H1 (cell line): ENCODE measurements around the gene HMX1. TPM values are rescaled to one million over a fixed set of nuclear protein-coding genes. Genes with fewer than 3 reads are reported as not detected.

Experiments used
- CTCF ChIA-PET: fragments of 300-600 bp; sonication (Branson Sonifier 250); formaldehyde crosslinking; loops from one replicate; lab custom pipeline; 2021; ENCODE audit not compliant: partially characterized antibody; lab: Charles Lee
- POLR2A ChIA-PET: fragments of 300-600 bp; sonication (Branson Sonifier 250); formaldehyde crosslinking; loops from one replicate; lab custom pipeline; 2021; ENCODE audit warnings: inconsistent platforms; ENCODE audit not compliant: partially characterized antibody; lab: Charles Lee
- DNase-seq, 2 experiments: peaks; one replicate each; pipeline versions ENCODE4 v3.0.0 to v3.0.0-alpha.2; 2010 to 2022; ENCODE audit warnings: low spot score in 2 of 2, low read depth in 1 of 2, mixed read lengths in 1 of 2
- FAIRE-seq: peaks from 2 replicates; lab custom pipeline; 2011; peaks lifted over from hg19 to GRCh38; lab: Jason Lieb, UNC
- H2AFZ ChIP-seq: 2 replicates; pipeline ENCODE4 v1.8.1; 2012; ENCODE audit warnings: low read length, inconsistent platforms
- H2AK5ac ChIP-seq: 2 replicates; pipeline ENCODE4 v1.6.1; 2013; ENCODE audit warnings: low read depth, low read length
- H2BK120ac ChIP-seq: replicated peaks from 2 replicates; pipeline ENCODE3; 2013; ENCODE audit warnings: low read depth, low read length, inconsistent platforms
- H2BK12ac ChIP-seq: 2 replicates; pipeline ENCODE4 v1.6.1; 2013; ENCODE audit warnings: low read depth, low read length
- H2BK15ac ChIP-seq: 2 replicates; pipeline ENCODE4 v1.6.1; 2013; ENCODE audit warnings: low read length
- H2BK20ac ChIP-seq: 2 replicates; pipeline ENCODE4 v1.6.1; 2013; ENCODE audit warnings: low read length
- H2BK5ac ChIP-seq: 2 replicates; pipeline ENCODE4 v1.6.1; 2013; ENCODE audit warnings: low read depth, low read length
- H3K14ac ChIP-seq: 2 replicates; pipeline ENCODE4 v1.6.1; 2013; ENCODE audit warnings: inconsistent platforms; ENCODE audit not compliant: insufficient read length
- H3K18ac ChIP-seq: 2 replicates; pipeline ENCODE4 v1.6.1; 2013; ENCODE audit warnings: low read length; ENCODE audit errors: extremely low read depth
- H3K23ac ChIP-seq: 2 replicates; pipeline ENCODE4 v1.6.1; 2013; ENCODE audit warnings: inconsistent platforms; ENCODE audit not compliant: insufficient read length
- H3K23me2 ChIP-seq: 2 replicates; pipeline ENCODE4 v1.6.1; 2013; ENCODE audit warnings: low read depth, low read length
- H3K27ac ChIP-seq: 2 replicates; pipeline ENCODE4 v1.6.1; 2011; ENCODE audit warnings: low read depth, low read length, inconsistent platforms
- H3K27me3 ChIP-seq, 4 experiments: replicated peaks in 1 of 4; 1 replicate in 1 of 4; 2 replicates in 3 of 4; pipeline versions ENCODE4 v1.6.1 to v1.8.1; 2011 to 2013; ENCODE audit warnings: low read length in 3 of 4, mild to moderate bottlenecking in 3 of 4, inconsistent platforms in 2 of 4, mixed read lengths in 2 of 4, moderate library complexity in 1 of 4; ENCODE audit not compliant: control insufficient read depth in 3 of 4, insufficient read depth in 3 of 4; ENCODE audit errors: extremely low read depth in 1 of 4
- H3K36me3 ChIP-seq, 4 experiments: 2 replicates each; pipeline versions ENCODE4 v1.6.1 to v1.8.1; 2011 to 2013; ENCODE audit warnings: mild to moderate bottlenecking in 4 of 4, low read length in 3 of 4, moderate library complexity in 2 of 4, control low read depth in 1 of 4, inconsistent platforms in 1 of 4; ENCODE audit not compliant: insufficient read depth in 4 of 4, control insufficient read depth in 2 of 4
- H3K4ac ChIP-seq: replicated peaks from 2 replicates; pipeline ENCODE3; 2013; ENCODE audit warnings: low read length, low read depth, mixed read lengths, inconsistent platforms; ENCODE audit not compliant: insufficient read length
- H3K4me1 ChIP-seq, 4 experiments: replicated peaks in 1 of 4; 1 replicate in 1 of 4; 2 replicates in 3 of 4; pipeline versions ENCODE4 v1.6.1 to v1.8.1; 2011 to 2013; ENCODE audit warnings: low read length in 3 of 4, inconsistent platforms in 2 of 4, mixed read lengths in 1 of 4; ENCODE audit not compliant: insufficient read depth in 4 of 4, control insufficient read depth in 3 of 4
- H3K4me2 ChIP-seq, 2 experiments: 2 replicates each; pipeline versions ENCODE4 v1.6.1 to v1.8.1; 2011 to 2013; ENCODE audit warnings: low read depth in 2 of 2, low read length in 2 of 2, control low read depth in 1 of 2, inconsistent platforms in 1 of 2, mild to moderate bottlenecking in 1 of 2; ENCODE audit not compliant: insufficient read depth in 1 of 2
- H3K4me3 ChIP-seq, 4 experiments: fragments of 200-600, 300-600 bp in 1 of 4; sonication (generic), shearing (Covaris generic), sonication (Bioruptor Twin) in 1 of 4; 2 replicates each; pipeline versions ENCODE4 v1.5.1 to v1.8.1; 2011 to 2016; ENCODE audit warnings: low read length in 4 of 4, low read depth in 3 of 4, control low read depth in 2 of 4, inconsistent platforms in 2 of 4, mild to moderate bottlenecking in 2 of 4, mixed read lengths in 1 of 4, moderate library complexity in 1 of 4; ENCODE audit not compliant: insufficient read depth in 2 of 4; ENCODE audit errors: extremely low read depth in 1 of 4
- H3K56ac ChIP-seq: replicated peaks from 2 replicates; pipeline ENCODE3; 2013; ENCODE audit warnings: low read depth, mild to moderate bottlenecking, mixed read lengths, low read length, inconsistent platforms; ENCODE audit not compliant: insufficient read length
- H3K79me1 ChIP-seq: 2 replicates; pipeline ENCODE4 v1.6.1; 2013; ENCODE audit warnings: low read depth, low read length, control low read depth
- H3K79me2 ChIP-seq, 2 experiments: 2 replicates each; pipeline versions ENCODE4 v1.6.1 to v1.8.1; 2012 to 2013; ENCODE audit warnings: low read length in 2 of 2, mild to moderate bottlenecking in 2 of 2, inconsistent platforms in 1 of 2; ENCODE audit not compliant: insufficient read depth in 2 of 2, control insufficient read depth in 1 of 2
- H3K9ac ChIP-seq, 4 experiments: replicated peaks in 1 of 4; 1 replicate in 1 of 4; 2 replicates in 3 of 4; pipeline versions ENCODE4 v1.6.1 to v1.8.1; 2011 to 2013; ENCODE audit warnings: low read depth in 3 of 4, low read length in 3 of 4, control low read depth in 2 of 4, mild to moderate bottlenecking in 2 of 4, moderate library complexity in 2 of 4, inconsistent platforms in 1 of 4; ENCODE audit errors: extremely low read depth in 1 of 4
- H3K9me3 ChIP-seq, 2 experiments: 2 replicates each; pipeline versions ENCODE4 v1.6.1 to v1.8.1; 2012 to 2013; ENCODE audit warnings: mild to moderate bottlenecking in 2 of 2, moderate library complexity in 2 of 2, control low read depth in 1 of 2, inconsistent platforms in 1 of 2, low read depth in 1 of 2, low read length in 1 of 2, mixed read lengths in 1 of 2; ENCODE audit not compliant: insufficient read depth in 2 of 2
- H4K20me1 ChIP-seq, 2 experiments: replicated peaks in 1 of 2; 2 replicates each; pipeline versions ENCODE3 to v1.8.1; 2011 to 2013; ENCODE audit warnings: inconsistent platforms in 2 of 2, low read length in 2 of 2, mild to moderate bottlenecking in 1 of 2; ENCODE audit not compliant: insufficient read depth in 2 of 2, control insufficient read depth in 1 of 2
- H4K5ac ChIP-seq: 2 replicates; pipeline ENCODE4 v1.6.1; 2013; ENCODE audit warnings: low read length, low read depth, mixed read lengths, inconsistent platforms; ENCODE audit not compliant: insufficient read length
- H4K8ac ChIP-seq: 2 replicates; pipeline ENCODE4 v1.8.0; 2013; ENCODE audit warnings: mild to moderate bottlenecking, moderate library complexity, low read length, inconsistent platforms; ENCODE audit not compliant: insufficient read depth; ENCODE audit errors: extremely low read depth
- H4K91ac ChIP-seq: replicated peaks from 2 replicates; pipeline ENCODE3; 2013; ENCODE audit warnings: low read length, mixed read lengths, inconsistent platforms; ENCODE audit not compliant: insufficient read length
- HDAC2 ChIP-seq, 2 experiments: fragments of 300-600 bp in 1 of 2; sonication (generic) in 1 of 2; IDR thresholded peaks; 2 replicates each; pipeline ENCODE4 v1.6.1; 2011 to 2012; ENCODE audit warnings: low read depth in 2 of 2, low read length in 2 of 2, mild to moderate bottlenecking in 2 of 2, moderate library complexity in 2 of 2, borderline replicate concordance in 1 of 2, inconsistent platforms in 1 of 2
- KDM5A ChIP-seq: fragments of 200-600 bp; IDR thresholded peaks from 2 replicates; pipeline ENCODE4 v1.7.1; 2012; ENCODE audit warnings: mild to moderate bottlenecking, low read length, inconsistent platforms, mixed read lengths
- SP1 ChIP-seq: IDR thresholded peaks from 2 replicates; pipeline ENCODE4 v1.6.1; 2011; ENCODE audit warnings: low read depth, low read length
- TAF7 ChIP-seq: optimal IDR thresholded peaks from 2 replicates; pipeline ENCODE3; 2011; ENCODE audit warnings: low read depth, mild to moderate bottlenecking, inconsistent platforms, low read length, moderate library complexity, borderline replicate concordance
- TBP ChIP-seq: IDR thresholded peaks from 2 replicates; pipeline ENCODE4 v1.6.1; 2011; ENCODE audit warnings: low read depth, low read length, improper control_type of control experiment
- WGBS, 2 experiments: shearing (Covaris generic) in 1 of 2; methylation state at CpG; one replicate each; pipeline versions ENCODE4 v1.1.6 to v1.1.7; 2013 to 2015; ENCODE audit warnings: low lambda C conversion rate in 2 of 2, mixed read lengths in 2 of 2, inconsistent platforms in 1 of 2, low coverage in 1 of 2, missing lambda C conversion rate in 1 of 2; ENCODE audit not compliant: insufficient replicate concordance in 2 of 2, insufficient coverage in 1 of 2, insufficient read length in 1 of 2; ENCODE audit errors: extremely low coverage in 1 of 2, missing lambda C conversion rate in 1 of 2; 5-methylcytosine and 5-hydroxymethylcytosine counted together
- polyA plus RNA-seq, 7 experiments: library from polyadenylated mRNA; depleted of rRNA in 3 of 7; stranded (reverse) in 5 of 7; unstranded in 2 of 7; fragments of >200 nt in 5 of 7; fragments of 200-250 nt in 2 of 7; gene quantifications; 1 replicate in 5 of 7; 2 replicates in 1 of 7; 4 replicates in 1 of 7; pipeline versions ENCODE4 v1.2.1 to v1.2.3, GENCODE V29; 2011 to 2013; ENCODE audit warnings: missing spikeins in 2 of 7, mixed read lengths in 2 of 7
- total RNA-seq: library from RNA; stranded (reverse); fragmentation: NEBNext Ultra II Directional; extraction: Animal tissue kit (Norgen Biotek cat#: 25700); gene quantifications from 2 replicates; pipeline ENCODE4 v1.2.1, GENCODE V29; 2021
- TF ChIP-seq, protein P1 (sequence below): IDR thresholded peaks from 2 replicates; pipeline ENCODE4 v1.6.1; 2011; ENCODE audit warnings: low read depth, mild to moderate bottlenecking, low read length; ENCODE audit not compliant: insufficient read depth

Gene HMX1
- total and polyA plus RNA-seq, 2 of the 8 experiments (the other 6 are each of a cell fraction or from before 2014, with no cell fraction given), result 0.26 TPM; not detected in 1

DNA sequence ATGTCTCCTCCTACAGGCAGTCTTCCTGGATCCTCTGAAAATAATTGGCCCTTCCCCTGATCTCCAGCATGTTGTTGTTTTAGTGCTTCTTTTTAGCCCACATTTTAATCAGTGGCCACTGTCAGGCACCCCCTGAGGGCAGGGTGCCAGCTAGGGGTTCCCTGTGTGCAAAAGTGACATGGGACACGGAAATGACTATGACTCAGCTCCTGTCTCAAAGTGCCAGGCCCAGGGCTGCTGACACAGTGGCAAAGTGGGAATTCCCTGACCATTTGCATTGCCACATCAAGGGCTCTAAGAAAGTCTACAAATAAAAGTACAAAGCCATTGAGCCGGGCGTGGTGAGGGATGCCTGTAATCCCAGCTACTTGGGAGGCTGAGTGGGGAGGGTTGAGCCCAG lies 24.8 kb downstream of the HMX1 start:
- H3K56ac ChIP-seq, result no peak overlapping the region
- TF ChIP-seq TBP (no peak), TAF7 (no peak), HDAC2 (IDR thresholded peaks at IDR 0.05; ENCODE audit: borderline replicate concordance in 1 of 2, low read depth in 2 of 2, low read length in 2 of 2) (no peak), SP1 (no peak), KDM5A (no peak)
- TF ChIP-seq, protein P1, sequence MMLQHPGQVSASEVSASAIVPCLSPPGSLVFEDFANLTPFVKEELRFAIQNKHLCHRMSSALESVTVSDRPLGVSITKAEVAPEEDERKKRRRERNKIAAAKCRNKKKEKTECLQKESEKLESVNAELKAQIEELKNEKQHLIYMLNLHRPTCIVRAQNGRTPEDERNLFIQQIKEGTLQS, result no peak
- H3K4me3 ChIP-seq, result no peak overlapping the region
- CTCF ChIA-PET, result interaction anchor here (0.8 to 2.1 kb wide), 7 partner anchors 11 to 158 kb away, joined by 3 to 7 read pairs (median 4); no protein-coding TSS in a partner anchor
- H3K9ac ChIP-seq, result no peak overlapping the region
- FAIRE-seq, result no peak
- H3K27ac ChIP-seq, result no peak overlapping the region
- no peak overlapping the region for H4K8ac ChIP-seq
- no peak overlapping the region for H2AK5ac ChIP-seq
- no peak overlapping the region for H2BK20ac ChIP-seq
- H3K9me3 ChIP-seq, result peaks cover 2 to 3% of the 10 kb centered on the region in 2 experiments; a peak in 1 of 4 replicates
- 85% methylated on average over 3 of the region's 3 CpGs; no CpG with 5 or more reads in 1 of the 2 experiments for WGBS, 2 experiments
- H3K23ac ChIP-seq, result no peak overlapping the region
- H4K5ac ChIP-seq, result no peak overlapping the region
- H3K23me2 ChIP-seq, result peaks cover 8% of the 10 kb centered on the region; the same call in 1 of the 2 replicates
- H3K27me3 ChIP-seq, result peaks cover 0 to 3% (median 0%) of the 10 kb centered on the region in 4 experiments; a peak in 3 of 7 replicates
- no peak overlapping the region for H3K14ac ChIP-seq
- no peaks in the 10 kb centered on the region for H3K36me3 ChIP-seq
- no peak overlapping the region for H3K4me2 ChIP-seq
- H3K18ac ChIP-seq, result no peak overlapping the region
- H3K79me1 ChIP-seq, result no peaks in the 10 kb centered on the region
- H2BK12ac ChIP-seq, result no peak overlapping the region
- no peak overlapping the region for H2BK15ac ChIP-seq
- H2BK5ac ChIP-seq, result no peak overlapping the region
- H4K91ac ChIP-seq, result no peak overlapping the region
- H3K4me1 ChIP-seq, result no peaks in the 10 kb centered on the region
- POLR2A ChIA-PET, result interaction anchor here (0.6 kb wide), 1 partner anchor 49 kb away, joined by 3 read pairs; no protein-coding TSS in a partner anchor
- peaks cover 3 to 4% of the 10 kb centered on the region in 2 experiments for H4K20me1 ChIP-seq
- H2AFZ ChIP-seq, result no peak overlapping the region
- no peak overlapping the region for H2BK120ac ChIP-seq
- peak in 1 of 2 experiments; percentile 17 for DNase-seq
- H3K79me2 ChIP-seq, result no peaks in the 10 kb centered on the region
- no peak overlapping the region for H3K4ac ChIP-seq
